ENCODE measurements around the gene MED12L.

The MED12L gene

GRCh38 chr3:151425627-151426340 lies 340.3 kb downstream of the MED12L start:
- no peak for DNase-seq

GRCh38 chr3:151426341-151426657 lies 340.8 kb downstream of the MED12L start:
- no peak for DNase-seq

- no peak for DNase-seq
These were observed 342.9 kb downstream of the MED12L start for GRCh38 chr3:151428386-151428785.

- DNase-seq = no peak
These were observed 345.5 kb downstream of the MED12L start for GRCh38 chr3:151430821-151431484.

GRCh38 chr3:151431940-151432339 lies 346.5 kb downstream of the MED12L start:
- DNase-seq = no peak

- no peak for DNase-seq
These were observed 347.3 kb downstream of the MED12L start for GRCh38 chr3:151432616-151433372.

- DNase-seq = no peak
These were observed 348.9 kb downstream of the MED12L start for GRCh38 chr3:151434151-151434890.

- no peak for DNase-seq
These were observed 351.4 kb downstream of the MED12L start for GRCh38 chr3:151436675-151437446.

GRCh38 chr3:151437906-151438305 lies 352.4 kb downstream of the MED12L start:
- DNase-seq = no peak

GRCh38 chr3:151439652-151440125 lies 354.2 kb downstream of the MED12L start:
- peak in 2 of 5 donors; percentile 2 to 4 for DNase-seq

GRCh38 chr3:151440940-151441339 lies 355.5 kb downstream of the MED12L start:
- DNase-seq = no peak

- no peak for DNase-seq
These were observed 358.1 kb downstream of the MED12L start for GRCh38 chr3:151443583-151443982.

GRCh38 chr3:151445273-151446001 lies 360.0 kb downstream of the MED12L start:
- DNase-seq = no peak

GRCh38 chr3:151446002-151446340 lies 360.5 kb downstream of the MED12L start:
- no peak for DNase-seq

- DNase-seq = no peak
These were observed 366.9 kb downstream of the MED12L start for GRCh38 chr3:151452368-151452767.

GRCh38 chr3:151452841-151453240 lies 367.4 kb downstream of the MED12L start:
- no peak for DNase-seq

- DNase-seq = no peak
These were observed 370.6 kb downstream of the MED12L start for GRCh38 chr3:151456065-151456464.

- DNase-seq = no peak
These were observed 373.9 kb downstream of the MED12L start for GRCh38 chr3:151459358-151459757.

- DNase-seq = no peak
These were observed 374.8 kb downstream of the MED12L start for GRCh38 chr3:151460228-151460627.

- no peak for DNase-seq
These were observed 375.4 kb downstream of the MED12L start, which contains the start of gene IGSF10 for GRCh38 chr3:151460774-151461450. TSS of gene IGSF10 (minus strand) at chr3:151461061. CDS start at chr3:151458709, 2,352 bp downstream.

GRCh38 chr3:151462278-151462780 lies 376.9 kb downstream of the MED12L start:
- DNase-seq = no peak
